GM18526 (cell line): ENCODE results near the gene SMIM45.

ENCODE experiments used
- POLR2A ChIP-seq: IDR thresholded peaks from 3 replicates; pipeline ENCODE4 v1.6.1; 2011; ENCODE audit not compliant: insufficient read length; ENCODE audit errors: extremely low read depth

Gene SMIM45

GRCh38 chr22:41969110-41969646 is 17.2 kb downstream of the SMIM45 start, which contains the start of gene SEPTIN3:
SEPTIN3 (plus strand) TSS chr22:41969443; CDS start chr22:41971493, 2,050 bp downstream.
- TF ChIP-seq POLR2A, result no peak

GRCh38 chr22:41970601-41971000 is 18.7 kb downstream of the SMIM45 start:
- no peak for TF ChIP-seq POLR2A

- no peak for TF ChIP-seq POLR2A
Measured at GRCh38 chr22:41971431-41971830, 19.5 kb downstream of the SMIM45 start.

GRCh38 chr22:41974691-41975290 is 22.8 kb downstream of the SMIM45 start:
- no peak for TF ChIP-seq POLR2A

GRCh38 chr22:41975299-41976069 is 23.5 kb downstream of the SMIM45 start:
- no peak for TF ChIP-seq POLR2A

- TF ChIP-seq POLR2A, result no peak
Measured at GRCh38 chr22:41976070-41976901, 24.3 kb downstream of the SMIM45 start.

- no peak for TF ChIP-seq POLR2A
Measured at GRCh38 chr22:41976961-41977566, 25.1 kb downstream of the SMIM45 start.

- no peak for TF ChIP-seq POLR2A
Measured at GRCh38 chr22:41978732-41979131, 26.8 kb downstream of the SMIM45 start.

GRCh38 chr22:41979423-41980250 is 27.7 kb downstream of the SMIM45 start:
- TF ChIP-seq POLR2A, result no peak

GRCh38 chr22:41982865-41983264 is 30.9 kb downstream of the SMIM45 start:
- no peak for TF ChIP-seq POLR2A

- TF ChIP-seq POLR2A, result no peak
Measured at GRCh38 chr22:41983513-41984405, 31.8 kb downstream of the SMIM45 start.

GRCh38 chr22:41987276-41987675 is 35.3 kb downstream of the SMIM45 start:
- TF ChIP-seq POLR2A, result no peak

GRCh38 chr22:41989246-41989645 is 37.3 kb downstream of the SMIM45 start:
- TF ChIP-seq POLR2A, result no peak
